GF-D8 (cell line): ENCODE measurements around the gene TCHH.
A peak's percentile ranks its signal among the peaks of the same experiment; 100 is the strongest.
"Not testable (repeated sequence)": the region's sequence is repeated elsewhere in the genome, so short reads cannot be mapped to it uniquely, and the experiment has no call there.

Source experiments
- DNase-seq: peaks from one replicate; lab custom pipeline; 2025; lab: John Stamatoyannopoulos, UW

TCHH gene

GRCh38 chr1:152115344-152115743 lies at the start of gene TCHH:
TCHH (minus strand) TSS chr1:152115444; CDS start chr1:152114080, 1,364 bp downstream.
- no peak for DNase-seq

- no peak for DNase-seq
Observed at GRCh38 chr1:152164517-152165136, 49.4 kb upstream of the TCHH start.

- no peak for DNase-seq
Observed at GRCh38 chr1:152162792-152163463, 47.7 kb upstream of the TCHH start.

- peak; percentile 10 for DNase-seq
Observed at GRCh38 chr1:152160576-152160975, 45.3 kb upstream of the TCHH start.

GRCh38 chr1:152159144-152159543 lies 43.9 kb upstream of the TCHH start, which contains the start of gene RPTN:
RPTN (minus strand) TSS chr1:152159228; CDS start chr1:152157889, 1,339 bp downstream.
- DNase-seq: no peak

- no peak for DNase-seq
Observed at GRCh38 chr1:152153996-152154395, 38.8 kb upstream of the TCHH start.

GRCh38 chr1:152151646-152152045 lies 36.4 kb upstream of the TCHH start:
- no peak for DNase-seq

GRCh38 chr1:152148981-152149380 lies 33.7 kb upstream of the TCHH start:
- DNase-seq: no peak

GRCh38 chr1:152148051-152148450 lies 32.8 kb upstream of the TCHH start:
- DNase-seq: no peak

GRCh38 chr1:152145769-152146168 lies 30.5 kb upstream of the TCHH start:
- DNase-seq: no peak

- DNase-seq: not testable (repeated sequence)
Observed at GRCh38 chr1:152144674-152145183, 29.5 kb upstream of the TCHH start.

GRCh38 chr1:152143150-152143887 lies 28.1 kb upstream of the TCHH start:
- DNase-seq: no peak

GRCh38 chr1:152141971-152142584 lies 26.8 kb upstream of the TCHH start:
- no peak for DNase-seq

GRCh38 chr1:152137215-152137614 lies 22.0 kb upstream of the TCHH start:
- DNase-seq: no peak

GRCh38 chr1:152130186-152130585 lies 14.9 kb upstream of the TCHH start:
- no peak for DNase-seq

GRCh38 chr1:152127673-152128072 lies 12.4 kb upstream of the TCHH start:
- no peak for DNase-seq

GRCh38 chr1:152125834-152126443 lies 10.7 kb upstream of the TCHH start:
- no peak for DNase-seq

- no peak for DNase-seq
Observed at GRCh38 chr1:152118915-152119314, 3.7 kb upstream of the TCHH start.

- DNase-seq: no peak
Observed at GRCh38 chr1:152112885-152113432, 2.3 kb downstream of the TCHH start.

- DNase-seq: no peak
Observed at GRCh38 chr1:152112101-152112884, 3.0 kb downstream of the TCHH start.

- peak; percentile 31 for DNase-seq
Observed at GRCh38 chr1:152111515-152111968, 3.7 kb downstream of the TCHH start.
